Measurements from ENCODE around the gene GRB10. TPM values are rescaled to one million over a fixed set of nuclear protein-coding genes. Genes with fewer than 3 reads are reported as not detected.
A peak's percentile ranks its signal among the peaks of the same experiment; 100 is the strongest.
"Not testable (repeated sequence)": the region's sequence is repeated elsewhere in the genome, so short reads cannot be mapped to it uniquely, and the experiment has no call there.

The GRB10 gene
- total RNA-seq, 1 experiment from 2014 or later, result 83.7 TPM

- no peak for DNase-seq (ENCODE audit: low read depth)
- in situ Hi-C loops (cut with HindIII; ENCODE audit: low pct_unique_long_range_greater_than_20kb, low sequenced_read_pairs), result no loop called here
Observed at GRCh38 chr7:50567715-50568261, 214.9 kb downstream of the GRB10 start.

GRCh38 chr7:50565977-50566376, 216.7 kb downstream of the GRB10 start:
- in situ Hi-C loops (cut with HindIII; ENCODE audit: low pct_unique_long_range_greater_than_20kb, low sequenced_read_pairs), result no loop called here
- no peak for DNase-seq (ENCODE audit: low read depth)

DNA sequence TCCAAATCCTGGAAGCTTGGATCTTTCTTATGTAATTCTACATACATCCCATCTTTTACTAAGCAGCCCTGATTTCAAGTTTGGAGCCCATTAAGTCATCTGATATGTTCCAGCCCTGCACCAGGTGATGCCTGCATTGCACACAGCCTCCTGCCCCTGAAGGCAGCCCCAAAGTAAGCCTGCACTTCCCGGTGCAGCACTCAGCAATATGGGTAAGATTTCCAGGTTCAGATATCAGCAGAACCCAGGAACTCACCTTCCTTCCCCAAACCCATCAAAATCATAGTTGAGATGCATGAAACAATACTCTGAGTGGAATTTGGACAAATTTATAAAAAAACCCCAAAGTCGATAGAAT, 217.2 kb downstream of the GRB10 start:
- in situ Hi-C loops (cut with HindIII; ENCODE audit: low pct_unique_long_range_greater_than_20kb, low sequenced_read_pairs), result no loop called here
- DNase-seq (ENCODE audit: low read depth), result no peak

DNA sequence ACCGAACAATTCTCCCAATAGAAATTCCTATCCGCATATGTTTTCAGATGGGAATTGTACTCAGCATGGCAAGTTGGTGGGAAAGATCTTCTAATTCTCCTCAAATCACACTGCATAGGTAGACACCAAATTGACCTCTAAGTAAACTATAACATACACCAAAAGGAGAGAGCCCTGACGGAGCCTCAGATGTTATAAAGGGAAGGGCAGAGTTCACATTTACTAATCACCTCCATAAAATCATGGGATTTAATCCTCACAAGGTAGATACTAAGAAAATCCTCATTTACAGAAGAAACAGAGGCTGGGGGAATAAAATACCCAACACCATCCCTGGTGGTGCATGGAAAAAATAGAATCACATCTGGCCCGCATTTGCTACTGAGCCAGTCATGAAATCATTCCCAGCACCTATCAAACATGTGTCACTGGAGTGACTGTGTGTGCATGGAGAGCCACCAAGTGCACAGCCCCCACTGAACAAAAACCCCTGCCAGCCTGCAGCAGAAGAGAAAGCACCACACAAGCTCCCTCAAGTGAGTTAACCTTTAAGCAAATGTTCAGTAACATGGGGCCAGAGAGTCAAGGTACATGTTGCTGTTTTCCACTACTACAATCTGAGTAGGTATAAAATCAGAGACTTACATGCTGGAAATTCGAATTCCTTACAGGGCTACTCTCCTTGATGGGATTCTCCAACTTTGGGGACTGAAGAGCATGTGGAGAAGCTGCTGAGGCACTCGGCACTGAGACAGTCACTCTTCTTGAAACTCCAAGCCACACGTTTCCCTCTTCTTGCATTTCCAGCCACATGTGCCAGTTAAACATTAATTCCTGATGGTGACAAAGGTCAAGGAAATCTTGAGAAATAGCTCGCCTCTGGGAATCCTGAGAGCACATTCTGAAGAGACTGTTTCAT, 217.8 kb downstream of the GRB10 start, which contains the start of gene DDC:
Gene DDC (minus strand): TSS at position 766 of the 919 bp plus-strand sequence. CDS start 21,320 bp downstream, outside the sequence.
- peak; percentile 72 for DNase-seq (ENCODE audit: low read depth)
- in situ Hi-C loops (cut with HindIII; ENCODE audit: low pct_unique_long_range_greater_than_20kb, low sequenced_read_pairs), result no loop called here

GRCh38 chr7:50564171-50564570, 218.5 kb downstream of the GRB10 start:
- DNase-seq (ENCODE audit: low read depth), result no peak
- in situ Hi-C loops (cut with HindIII; ENCODE audit: low pct_unique_long_range_greater_than_20kb, low sequenced_read_pairs), result no loop called here

- no peak for DNase-seq (ENCODE audit: low read depth)
- in situ Hi-C loops (cut with HindIII; ENCODE audit: low pct_unique_long_range_greater_than_20kb, low sequenced_read_pairs), result no loop called here
Observed at GRCh38 chr7:50562136-50562535, 220.6 kb downstream of the GRB10 start.

GRCh38 chr7:50560865-50561351, 221.8 kb downstream of the GRB10 start:
- DNase-seq (ENCODE audit: low read depth), result no peak
- in situ Hi-C loops (cut with HindIII; ENCODE audit: low pct_unique_long_range_greater_than_20kb, low sequenced_read_pairs), result no loop called here

DNA sequence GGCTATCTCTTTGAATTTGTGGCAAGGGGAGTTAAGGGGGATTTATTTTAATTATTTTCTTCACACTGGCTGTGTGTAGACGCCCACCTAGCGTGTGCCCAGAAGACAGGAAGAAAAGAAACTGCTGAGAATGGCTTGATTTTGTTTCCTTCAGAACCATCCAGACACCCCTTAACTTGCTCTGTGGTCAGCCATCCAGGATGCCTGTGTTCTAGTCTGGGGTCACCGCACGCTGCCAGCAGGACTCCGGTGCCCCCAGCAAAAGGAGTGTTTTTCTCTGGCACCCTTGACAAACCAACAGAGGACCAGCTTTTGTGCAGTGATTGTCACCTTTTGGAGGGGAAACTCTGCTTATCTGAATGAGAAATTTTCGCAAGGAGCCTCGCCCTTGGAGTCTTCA, 222.8 kb downstream of the GRB10 start:
- DNase-seq (ENCODE audit: low read depth), result no peak
- in situ Hi-C loops (cut with HindIII; ENCODE audit: low pct_unique_long_range_greater_than_20kb, low sequenced_read_pairs), result no loop called here

- peak; percentile 85 for DNase-seq (ENCODE audit: low read depth)
- in situ Hi-C loops (cut with HindIII; ENCODE audit: low pct_unique_long_range_greater_than_20kb, low sequenced_read_pairs), result no loop called here
Observed at GRCh38 chr7:50558294-50559053, 224.2 kb downstream of the GRB10 start.

GRCh38 chr7:50557099-50557498, 225.6 kb downstream of the GRB10 start:
- in situ Hi-C loops (cut with HindIII; ENCODE audit: low pct_unique_long_range_greater_than_20kb, low sequenced_read_pairs), result no loop called here
- no peak for DNase-seq (ENCODE audit: low read depth)

GRCh38 chr7:50556247-50556991, 226.3 kb downstream of the GRB10 start:
- no peak for DNase-seq (ENCODE audit: low read depth)
- in situ Hi-C loops (cut with HindIII; ENCODE audit: low pct_unique_long_range_greater_than_20kb, low sequenced_read_pairs), result no loop called here

DNA sequence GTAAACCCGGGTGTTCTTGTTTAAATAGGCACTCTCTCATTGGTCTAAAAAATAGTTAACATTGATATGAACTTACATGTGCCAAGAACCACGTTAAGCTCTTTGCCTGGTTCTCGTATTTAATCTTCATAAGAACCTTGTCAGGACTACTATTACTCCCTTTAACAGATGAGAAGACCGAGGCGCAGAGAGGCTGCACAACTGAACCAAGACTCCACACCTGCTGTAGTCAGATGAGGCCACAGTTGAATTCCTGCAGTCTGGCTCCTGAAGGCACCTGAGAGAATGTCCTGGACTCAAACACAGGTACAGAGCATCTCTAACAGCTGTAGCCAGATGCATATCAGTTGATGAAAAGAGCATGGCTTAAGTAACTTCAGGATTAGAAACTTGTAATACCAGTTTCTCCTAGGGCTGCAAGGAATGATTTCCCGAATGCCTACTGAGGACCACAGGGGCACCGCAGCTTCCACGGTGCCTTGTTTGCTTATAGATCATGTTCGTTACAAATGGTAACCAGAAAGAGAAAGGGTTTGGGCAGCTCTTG, 227.0 kb downstream of the GRB10 start:
- in situ Hi-C loops (cut with HindIII; ENCODE audit: low pct_unique_long_range_greater_than_20kb, low sequenced_read_pairs), result no loop called here
- DNase-seq (ENCODE audit: low read depth), result no peak

GRCh38 chr7:50554431-50555322, 228.0 kb downstream of the GRB10 start:
- DNase-seq (ENCODE audit: low read depth), result no peak
- in situ Hi-C loops (cut with HindIII; ENCODE audit: low pct_unique_long_range_greater_than_20kb, low sequenced_read_pairs), result no loop called here

DNA sequence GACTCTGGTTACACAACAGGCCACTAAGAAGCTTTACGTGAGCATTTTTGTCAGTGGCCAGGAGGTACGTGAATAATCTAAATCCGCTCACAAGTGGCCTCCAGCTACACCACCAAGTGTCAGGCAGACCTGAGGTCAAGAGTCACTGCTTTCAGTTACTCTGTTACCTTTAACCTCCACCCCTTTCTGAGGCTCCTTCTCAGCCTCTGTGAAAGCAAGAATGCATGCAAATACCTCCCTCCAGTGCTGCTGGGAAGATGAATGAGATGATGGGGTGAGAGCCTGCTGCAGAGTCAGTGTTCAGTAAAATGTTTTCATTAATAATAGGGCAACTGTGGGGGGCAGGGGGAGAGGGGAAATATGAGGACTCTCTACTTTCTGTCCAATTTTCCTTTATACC, 228.7 kb downstream of the GRB10 start:
- no peak for DNase-seq (ENCODE audit: low read depth)
- in situ Hi-C loops (cut with HindIII; ENCODE audit: low pct_unique_long_range_greater_than_20kb, low sequenced_read_pairs), result no loop called here

DNA sequence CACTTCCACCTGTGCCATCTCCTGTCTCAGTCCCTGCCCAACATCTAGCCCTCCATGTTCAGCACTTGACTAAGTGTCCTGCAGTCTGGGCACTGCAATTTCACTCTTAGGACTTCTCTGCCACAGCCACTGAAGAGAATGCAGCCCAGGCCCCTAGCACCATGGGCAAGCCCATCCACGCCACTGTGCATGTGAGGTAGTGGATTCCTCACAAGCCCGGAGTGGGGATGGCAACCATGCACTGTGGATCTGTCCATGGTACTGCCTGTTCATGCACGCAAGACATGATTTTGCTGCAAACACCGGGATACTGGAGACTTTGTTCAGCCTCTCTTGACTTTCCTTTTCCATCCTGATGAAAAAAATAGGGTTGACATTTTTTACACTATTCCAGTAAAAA, 229.8 kb downstream of the GRB10 start:
- in situ Hi-C loops (cut with HindIII; ENCODE audit: low pct_unique_long_range_greater_than_20kb, low sequenced_read_pairs), result no loop called here
- DNase-seq (ENCODE audit: low read depth), result no peak

DNA sequence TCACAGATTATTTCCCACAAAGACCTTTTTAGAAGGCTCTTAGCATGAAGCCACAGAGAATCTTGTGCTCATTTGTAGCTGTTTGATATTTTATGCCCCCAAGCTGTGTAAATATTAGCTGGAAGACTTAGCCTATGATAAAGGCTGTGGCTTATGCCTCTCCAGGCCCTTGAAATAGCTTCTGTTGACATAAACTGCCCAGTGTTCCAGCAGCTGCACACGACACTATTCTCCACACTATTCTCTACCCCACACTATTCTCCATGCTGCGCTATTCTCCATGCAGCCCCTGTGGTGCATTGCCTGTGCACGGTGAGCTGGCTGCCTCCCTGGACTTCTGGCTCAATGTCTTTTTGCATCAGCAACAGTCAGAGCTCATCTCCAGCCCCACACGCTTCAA, 230.6 kb downstream of the GRB10 start:
- no peak for DNase-seq (ENCODE audit: low read depth)
- in situ Hi-C loops (cut with HindIII; ENCODE audit: low pct_unique_long_range_greater_than_20kb, low sequenced_read_pairs), result no loop called here

GRCh38 chr7:50545613-50546012, 237.1 kb downstream of the GRB10 start:
- DNase-seq (ENCODE audit: low read depth); in situ Hi-C loops (cut with HindIII; ENCODE audit: low pct_unique_long_range_greater_than_20kb, low sequenced_read_pairs): not testable (repeated sequence)

All from Caki2 (cell line).